ENCODE results near the gene NACC2. TPM values are rescaled to one million over a fixed set of nuclear protein-coding genes. Genes with fewer than 3 reads are reported as not detected.

NACC2 gene
- total and polyA plus RNA-seq, 9 of the 15 experiments (the other 6 are each of a cell fraction or from before 2014, with no cell fraction given) = 0.70 to 25.1 (median 5.6) TPM

GRCh38 chr9:136107155-136107952 lies 12.3 kb upstream of the NACC2 start (continued):
- TF ChIP-seq RNF2 (IDR thresholded peaks at IDR 0.05) (peak; percentile 46; the same call in 1 of the 2 replicates), ZNF76 (CRISPR knock-in tag; IDR thresholded peaks at IDR 0.05; ENCODE audit: borderline replicate concordance) (peak; percentile 67; the same call in 1 of the 2 replicates), NFRKB (IDR thresholded peaks at IDR 0.05; ENCODE audit: low read depth) (peak; percentile 77), E2F6 (IDR thresholded peaks at IDR 0.05; ENCODE audit: borderline replicate concordance in 1 of 2, extremely low read depth in 1 of 2, insufficient read depth in 1 of 2, insufficient read length in 1 of 2, low read depth in 1 of 2, low read length in 1 of 2, poor library complexity in 1 of 2, severe bottlenecking in 1 of 2) (peak; percentile 75 to 91), RREB1 (CRISPR knock-in tag; IDR thresholded peaks at IDR 0.05) (no peak), SRSF7 (optimal IDR thresholded peaks at IDR 0.05; ENCODE audit: low read depth, low read length) (no peak), TAL1 (IDR thresholded peaks at IDR 0.05) (peak; percentile 38; the same call in 1 of the 2 replicates), E2F5 (CRISPR knock-in tag; IDR thresholded peaks at IDR 0.05) (no peak), KDM5B (IDR thresholded peaks at IDR 0.05; ENCODE audit: insufficient replicate concordance, low read depth, low read length) (no peak), DPF2 (IDR thresholded peaks at IDR 0.05) (peak; percentile 37; the same call in 1 of the 2 replicates), NFE2 (IDR thresholded peaks at IDR 0.05; ENCODE audit: low read depth) (no peak)

Data from K562 (cell line).